Right lobe of liver (tissue), 4 donors: ENCODE results near the gene ZFAND6.

Experiments used
- POLR2A ChIP-seq: fragments of 450-650 bp; IDR thresholded peaks from one replicate; pipeline ENCODE4 v1.6.1; 2017; ENCODE audit warnings: antibody characterized with exemption, mild to moderate bottlenecking
- TF ChIP-seq, protein P1 (sequence below), 4 donors: fragments of 200-600 bp in 3 of 4; fragments of 450-650 bp in 1 of 4; IDR thresholded peaks; one replicate each; pipeline versions ENCODE4 v1.5.1 to v1.8.0; 2016 to 2022; ENCODE audit warnings: antibody characterized with exemption in 4 of 4, mild to moderate bottlenecking in 2 of 4
- donor health status: DM: no; HTN: no; CAD: no.
- donor health status: DM: no; HTN: no; CAD: no.
- donor health status: DM: no; HTN: yes; CAD: no.

DNA sequence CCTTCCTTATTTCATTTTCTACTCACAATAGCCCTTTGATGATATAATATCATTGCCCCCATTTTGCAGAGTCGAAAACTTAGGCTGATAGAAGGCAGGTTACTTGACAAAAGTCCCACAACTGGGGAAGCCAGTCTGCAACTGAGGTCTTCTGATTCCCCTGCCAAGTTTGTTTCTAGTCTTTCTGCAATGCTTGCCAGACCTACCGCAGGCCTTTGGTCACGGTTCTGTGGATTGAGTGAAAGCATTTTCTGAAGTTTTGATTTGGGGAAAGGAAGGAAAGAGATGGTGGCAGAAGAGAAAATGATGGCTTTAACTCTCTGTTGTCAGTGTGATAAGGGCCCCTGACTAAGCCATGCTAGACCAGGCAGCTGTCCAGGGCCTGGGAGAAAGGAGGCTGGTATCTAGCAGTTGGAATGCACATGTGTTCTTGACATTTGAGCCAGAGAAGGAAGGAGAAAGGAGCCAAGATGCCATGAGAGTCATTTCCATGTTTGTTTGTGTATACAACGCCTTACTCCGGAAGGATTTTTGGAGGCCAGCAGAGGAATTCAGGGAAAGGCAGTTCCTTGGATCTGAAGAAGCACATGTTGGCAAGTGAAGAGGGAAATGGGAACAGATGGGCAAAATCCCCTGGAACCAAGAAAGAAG, 123.3 kb downstream of the ZFAND6 start:
- TF ChIP-seq POLR2A = no peak
- TF ChIP-seq, protein P1, sequence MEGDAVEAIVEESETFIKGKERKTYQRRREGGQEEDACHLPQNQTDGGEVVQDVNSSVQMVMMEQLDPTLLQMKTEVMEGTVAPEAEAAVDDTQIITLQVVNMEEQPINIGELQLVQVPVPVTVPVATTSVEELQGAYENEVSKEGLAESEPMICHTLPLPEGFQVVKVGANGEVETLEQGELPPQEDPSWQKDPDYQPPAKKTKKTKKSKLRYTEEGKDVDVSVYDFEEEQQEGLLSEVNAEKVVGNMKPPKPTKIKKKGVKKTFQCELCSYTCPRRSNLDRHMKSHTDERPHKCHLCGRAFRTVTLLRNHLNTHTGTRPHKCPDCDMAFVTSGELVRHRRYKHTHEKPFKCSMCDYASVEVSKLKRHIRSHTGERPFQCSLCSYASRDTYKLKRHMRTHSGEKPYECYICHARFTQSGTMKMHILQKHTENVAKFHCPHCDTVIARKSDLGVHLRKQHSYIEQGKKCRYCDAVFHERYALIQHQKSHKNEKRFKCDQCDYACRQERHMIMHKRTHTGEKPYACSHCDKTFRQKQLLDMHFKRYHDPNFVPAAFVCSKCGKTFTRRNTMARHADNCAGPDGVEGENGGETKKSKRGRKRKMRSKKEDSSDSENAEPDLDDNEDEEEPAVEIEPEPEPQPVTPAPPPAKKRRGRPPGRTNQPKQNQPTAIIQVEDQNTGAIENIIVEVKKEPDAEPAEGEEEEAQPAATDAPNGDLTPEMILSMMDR (IDR thresholded peaks at IDR 0.05) = no peak
